Panc1 (cell line): Measurements from ENCODE around the gene HACD4. TPM values are rescaled to one million over a fixed set of nuclear protein-coding genes. Genes with fewer than 3 reads are reported as not detected.

ENCODE experiments used
- ATAC-seq: fragments of 200-7000 bp; cut with Tn5 transposase; 2 replicates; pipeline ENCODE4 v1.9.1; 2020; ENCODE audit warnings: mild to moderate bottlenecking, moderate library complexity
- BruUV-seq: library from RNA; stranded (reverse); fragments of 400-500 nt; replicated peaks from 2 replicates; lab custom pipeline; 2021; lab: Mats Ljungman, UMichigan
- CTCF ChIA-PET: fragments of 300-600 bp; sonication (Branson Sonifier 250); formaldehyde crosslinking; loops from one replicate; lab custom pipeline; 2022; ENCODE audit warnings: antibody characterized with exemption; lab: Charles Lee
- POLR2A ChIA-PET: fragments of 300-600 bp; sonication (Branson Sonifier 250); formaldehyde crosslinking; loops from one replicate; lab custom pipeline; 2022; ENCODE audit warnings: antibody characterized with exemption; lab: Charles Lee
- DNase-seq: peaks from one replicate; pipeline ENCODE4 v3.0.0-alpha.2; 2010; ENCODE audit warnings: low read depth, low spot score
- H3K27ac ChIP-seq: 2 replicates; pipeline ENCODE4 v1.5.1; 2011; ENCODE audit warnings: mild to moderate bottlenecking, low read length, inconsistent platforms
- H3K27me3 ChIP-seq: fragments of 200-500 bp; sonication (Bioruptor generic); 2 replicates; pipeline ENCODE4 v1.6.0; 2014; ENCODE audit warnings: low read length, inconsistent platforms; ENCODE audit not compliant: control insufficient read depth, insufficient read depth
- H3K36me3 ChIP-seq: fragments of 200-500 bp; sonication (Bioruptor generic); 2 replicates; pipeline ENCODE4 v1.5.1; 2014; ENCODE audit warnings: inconsistent platforms, mild to moderate bottlenecking, low read length, moderate library complexity; ENCODE audit not compliant: control insufficient read depth, insufficient read depth
- H3K4me1 ChIP-seq: 2 replicates; pipeline ENCODE4 v1.5.1; 2011; ENCODE audit warnings: inconsistent platforms, mild to moderate bottlenecking, low read length, moderate library complexity; ENCODE audit not compliant: control insufficient read depth, insufficient read depth
- H3K4me3 ChIP-seq, 2 experiments: 2 replicates each; pipeline ENCODE4 v1.5.1; 2011 to 2012; ENCODE audit warnings: low read depth in 2 of 2, low read length in 2 of 2, mild to moderate bottlenecking in 2 of 2, inconsistent platforms in 1 of 2, moderate library complexity in 1 of 2
- H3K9me3 ChIP-seq: fragments of 200-500 bp; sonication (Bioruptor generic); 2 replicates; pipeline ENCODE4 v1.5.1; 2014; ENCODE audit warnings: low read depth, mild to moderate bottlenecking, inconsistent platforms, low read length, moderate library complexity; ENCODE audit not compliant: control insufficient read depth, insufficient read depth
- POLR2AphosphoS5 ChIP-seq: IDR thresholded peaks from 2 replicates; pipeline ENCODE4 v1.6.1; 2012; ENCODE audit warnings: mild to moderate bottlenecking, low read depth, low read length, moderate library complexity
- SIN3A ChIP-seq: IDR thresholded peaks from 2 replicates; pipeline ENCODE4 v1.6.1; 2012; ENCODE audit warnings: low read depth, mild to moderate bottlenecking, low read length, moderate library complexity, borderline replicate concordance; ENCODE audit not compliant: insufficient read depth
- TCF7L2 ChIP-seq: IDR thresholded peaks from 2 replicates; pipeline ENCODE4 v1.6.1; 2011; ENCODE audit warnings: mild to moderate bottlenecking, low read depth, low read length, inconsistent platforms
- in situ Hi-C: cut with HindIII; loops from 2 replicates; pipeline ENCODE4 v1.10.0; 2016; ENCODE audit warnings: low sequenced_read_pairs, low pct_unique_long_range_greater_than_20kb
- intact Hi-C: fragments of 100-400 bp; cut with micrococcal nuclease; formaldehyde crosslinking; loops from one replicate; pipeline ENCODE4 v1.10.0; 2022; ENCODE audit not compliant: unreplicated experiment
- total RNA-seq: library from RNA; stranded (reverse); gene quantifications from one replicate; pipeline ENCODE4 v1.2.1, GENCODE V29; 2021; ENCODE audit not compliant: unreplicated experiment
- TF ChIP-seq, protein P1 (sequence below), 2 experiments: IDR thresholded peaks; 2 replicates each; pipeline ENCODE4 v1.6.1; 2011 to 2012; ENCODE audit warnings: low read depth in 2 of 2, control low read depth in 1 of 2, low read length in 1 of 2, mild to moderate bottlenecking in 1 of 2, moderate library complexity in 1 of 2; ENCODE audit not compliant: insufficient read depth in 1 of 2
- TF ChIP-seq, protein P2 (sequence below): fragments of 450-650 bp; IDR thresholded peaks from 2 replicates; pipeline ENCODE4 v1.5.1; 2017; ENCODE audit warnings: mild to moderate bottlenecking

The HACD4 gene
- total RNA-seq, 1 experiment from 2014 or later: 0.13 TPM

GRCh38 chr9:20995616-20996015, 35.8 kb downstream of the HACD4 start:
- in situ Hi-C loops (no loop called here), intact Hi-C loops (no loop called here)
- Histone ChIP-seq H3K36me3 (no peaks in the 10 kb centered on the region), H3K27me3 (no peaks in the 10 kb centered on the region), H3K27ac (no peak overlapping the region), H3K9me3 (no peaks in the 10 kb centered on the region), H3K4me1 (no peaks in the 10 kb centered on the region), H3K4me3 (no peak overlapping the region)
- no TSS peak for BruUV-seq
- DNase-seq: no peak
- CTCF ChIA-PET: no interaction called here
- POLR2A ChIA-PET: no interaction called here
- no peak for TF ChIP-seq POLR2AphosphoS5
- TF ChIP-seq SIN3A: no peak
- TF ChIP-seq TCF7L2: no peak
- TF ChIP-seq, protein P1, sequence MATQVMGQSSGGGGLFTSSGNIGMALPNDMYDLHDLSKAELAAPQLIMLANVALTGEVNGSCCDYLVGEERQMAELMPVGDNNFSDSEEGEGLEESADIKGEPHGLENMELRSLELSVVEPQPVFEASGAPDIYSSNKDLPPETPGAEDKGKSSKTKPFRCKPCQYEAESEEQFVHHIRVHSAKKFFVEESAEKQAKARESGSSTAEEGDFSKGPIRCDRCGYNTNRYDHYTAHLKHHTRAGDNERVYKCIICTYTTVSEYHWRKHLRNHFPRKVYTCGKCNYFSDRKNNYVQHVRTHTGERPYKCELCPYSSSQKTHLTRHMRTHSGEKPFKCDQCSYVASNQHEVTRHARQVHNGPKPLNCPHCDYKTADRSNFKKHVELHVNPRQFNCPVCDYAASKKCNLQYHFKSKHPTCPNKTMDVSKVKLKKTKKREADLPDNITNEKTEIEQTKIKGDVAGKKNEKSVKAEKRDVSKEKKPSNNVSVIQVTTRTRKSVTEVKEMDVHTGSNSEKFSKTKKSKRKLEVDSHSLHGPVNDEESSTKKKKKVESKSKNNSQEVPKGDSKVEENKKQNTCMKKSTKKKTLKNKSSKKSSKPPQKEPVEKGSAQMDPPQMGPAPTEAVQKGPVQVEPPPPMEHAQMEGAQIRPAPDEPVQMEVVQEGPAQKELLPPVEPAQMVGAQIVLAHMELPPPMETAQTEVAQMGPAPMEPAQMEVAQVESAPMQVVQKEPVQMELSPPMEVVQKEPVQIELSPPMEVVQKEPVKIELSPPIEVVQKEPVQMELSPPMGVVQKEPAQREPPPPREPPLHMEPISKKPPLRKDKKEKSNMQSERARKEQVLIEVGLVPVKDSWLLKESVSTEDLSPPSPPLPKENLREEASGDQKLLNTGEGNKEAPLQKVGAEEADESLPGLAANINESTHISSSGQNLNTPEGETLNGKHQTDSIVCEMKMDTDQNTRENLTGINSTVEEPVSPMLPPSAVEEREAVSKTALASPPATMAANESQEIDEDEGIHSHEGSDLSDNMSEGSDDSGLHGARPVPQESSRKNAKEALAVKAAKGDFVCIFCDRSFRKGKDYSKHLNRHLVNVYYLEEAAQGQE (IDR thresholded peaks at IDR 0.05; ENCODE audit: insufficient read depth in 1 of 2, low read depth in 2 of 2, low read length in 1 of 2): no peak
- TF ChIP-seq, protein P2, sequence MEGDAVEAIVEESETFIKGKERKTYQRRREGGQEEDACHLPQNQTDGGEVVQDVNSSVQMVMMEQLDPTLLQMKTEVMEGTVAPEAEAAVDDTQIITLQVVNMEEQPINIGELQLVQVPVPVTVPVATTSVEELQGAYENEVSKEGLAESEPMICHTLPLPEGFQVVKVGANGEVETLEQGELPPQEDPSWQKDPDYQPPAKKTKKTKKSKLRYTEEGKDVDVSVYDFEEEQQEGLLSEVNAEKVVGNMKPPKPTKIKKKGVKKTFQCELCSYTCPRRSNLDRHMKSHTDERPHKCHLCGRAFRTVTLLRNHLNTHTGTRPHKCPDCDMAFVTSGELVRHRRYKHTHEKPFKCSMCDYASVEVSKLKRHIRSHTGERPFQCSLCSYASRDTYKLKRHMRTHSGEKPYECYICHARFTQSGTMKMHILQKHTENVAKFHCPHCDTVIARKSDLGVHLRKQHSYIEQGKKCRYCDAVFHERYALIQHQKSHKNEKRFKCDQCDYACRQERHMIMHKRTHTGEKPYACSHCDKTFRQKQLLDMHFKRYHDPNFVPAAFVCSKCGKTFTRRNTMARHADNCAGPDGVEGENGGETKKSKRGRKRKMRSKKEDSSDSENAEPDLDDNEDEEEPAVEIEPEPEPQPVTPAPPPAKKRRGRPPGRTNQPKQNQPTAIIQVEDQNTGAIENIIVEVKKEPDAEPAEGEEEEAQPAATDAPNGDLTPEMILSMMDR: no peak
- ATAC-seq: no peak

GRCh38 chr9:20994486-20994885, 37.0 kb downstream of the HACD4 start:
- no peak overlapping the region for H3K4me3 ChIP-seq
- BruUV-seq: no TSS peak
- intact Hi-C loops: no loop called here
- H3K27ac ChIP-seq: no peak overlapping the region
- H3K36me3 ChIP-seq: no peaks in the 10 kb centered on the region
- TF ChIP-seq TCF7L2: no peak
- TF ChIP-seq SIN3A: no peak
- no peak for TF ChIP-seq POLR2AphosphoS5
- TF ChIP-seq, protein P2: no peak
- TF ChIP-seq, protein P1 (IDR thresholded peaks at IDR 0.05; ENCODE audit: insufficient read depth in 1 of 2, low read depth in 2 of 2, low read length in 1 of 2): no peak
- POLR2A ChIA-PET: no interaction called here
- DNase-seq (no peak), ATAC-seq (no peak)
- no peaks in the 10 kb centered on the region for H3K27me3 ChIP-seq
- in situ Hi-C loops: no loop called here
- CTCF ChIA-PET: no interaction called here
- no peaks in the 10 kb centered on the region for H3K4me1 ChIP-seq
- H3K9me3 ChIP-seq: no peaks in the 10 kb centered on the region
